GM23338 (cell line): ENCODE measurements around the gene ALDH1B1. TPM values are rescaled to one million over a fixed set of nuclear protein-coding genes. Genes with fewer than 3 reads are reported as not detected.

Experiments used
- ATAC-seq: fragments of 200-7000 bp; cut with Tn5 transposase; 3 replicates; pipeline ENCODE4 v1.9.1; 2020
- DNase-seq: peaks from one replicate; pipeline ENCODE4 v3.0.0-alpha.2; 2015; ENCODE audit warnings: low spot score
- H2AFZ ChIP-seq: fragments of 200-600 bp; sonication (generic); 2 replicates; pipeline ENCODE4 v1.8.0; 2016; ENCODE audit warnings: antibody characterized with exemption, mild to moderate bottlenecking, moderate library complexity
- H3F3A ChIP-seq: fragments of 200-600 bp; sonication (generic); replicated peaks from 2 replicates; pipeline ENCODE4 v1.8.0; 2017; ENCODE audit warnings: antibody characterized with exemption, mixed run types, low read depth
- H3K27ac ChIP-seq: fragments of 200-600 bp; sonication (generic); 2 replicates; pipeline ENCODE4 v1.6.1; 2016; ENCODE audit warnings: low read depth
- H3K27me3 ChIP-seq: fragments of 200-600 bp; sonication (generic); 2 replicates; pipeline ENCODE4 v1.8.0; 2016; ENCODE audit warnings: mild to moderate bottlenecking, mixed run types, moderate library complexity; ENCODE audit not compliant: insufficient read depth
- H3K36me3 ChIP-seq: fragments of 200-600 bp; sonication (generic); 2 replicates; pipeline ENCODE4 v1.8.0; 2016; ENCODE audit warnings: mild to moderate bottlenecking; ENCODE audit not compliant: insufficient read depth
- H3K4me1 ChIP-seq: fragments of 200-600 bp; sonication (generic); 2 replicates; pipeline ENCODE4 v1.8.0; 2016; ENCODE audit warnings: mild to moderate bottlenecking, moderate library complexity; ENCODE audit not compliant: insufficient read depth
- H3K4me2 ChIP-seq: fragments of 200-600 bp; sonication (generic); 2 replicates; pipeline ENCODE4 v1.7.1; 2017; ENCODE audit warnings: mixed run types
- H3K4me3 ChIP-seq: fragments of 200-600 bp; sonication (generic); 2 replicates; pipeline ENCODE4 v1.6.1; 2016; ENCODE audit warnings: mixed run types
- H3K79me2 ChIP-seq: fragments of 200-600 bp; sonication (generic); replicated peaks from 2 replicates; pipeline ENCODE4 v1.8.0; 2017; ENCODE audit warnings: mild to moderate bottlenecking; ENCODE audit not compliant: insufficient read depth
- H3K9me2 ChIP-seq: fragments of 200-600 bp; sonication (generic); 2 replicates; pipeline ENCODE4 v1.8.0; 2017; ENCODE audit not compliant: insufficient read depth
- H4K20me1 ChIP-seq: fragments of 200-600 bp; sonication (generic); replicated peaks from 2 replicates; pipeline ENCODE4 v1.8.0; 2017; ENCODE audit warnings: mild to moderate bottlenecking; ENCODE audit not compliant: insufficient read depth
- H3K27ac Mint-ChIP-seq: 2 replicates; pipeline ENCODE4 v1.8.0; 2020; ENCODE audit warnings: inconsistent platforms, mild to moderate bottlenecking, moderate library complexity, mixed read lengths
- H3K27me3 Mint-ChIP-seq: 3 replicates; pipeline ENCODE4 v1.8.0; 2022; ENCODE audit warnings: low read depth, mild to moderate bottlenecking, moderate library complexity, mixed read lengths, inconsistent platforms; ENCODE audit not compliant: insufficient read depth, poor library complexity
- H3K36me3 Mint-ChIP-seq: 3 replicates; pipeline ENCODE4 v1.8.0; 2021; ENCODE audit warnings: low read depth, mild to moderate bottlenecking, inconsistent platforms, moderate library complexity, mixed read lengths
- H3K4me1 Mint-ChIP-seq: 3 replicates; pipeline ENCODE4 v1.8.0; 2020; ENCODE audit warnings: mild to moderate bottlenecking, inconsistent platforms, mixed read lengths
- H3K4me3 Mint-ChIP-seq: 3 replicates; pipeline ENCODE4 v1.8.0; 2021; ENCODE audit warnings: moderate library complexity, mild to moderate bottlenecking, inconsistent platforms, mixed read lengths
- H3K9me3 Mint-ChIP-seq: 3 replicates; pipeline ENCODE4 v1.8.0; 2020; ENCODE audit warnings: moderate library complexity, mild to moderate bottlenecking, inconsistent platforms, mixed read lengths
- CREB1 ChIP-seq: fragments of 250-450 bp; sonication (Bioruptor Pico); IDR thresholded peaks from 2 replicates; pipeline ENCODE4 v1.5.0; 2020; ENCODE audit warnings: low read depth, mild to moderate bottlenecking, moderate library complexity
- EZH2phosphoT487 ChIP-seq: fragments of 200-600 bp; sonication (generic); IDR thresholded peaks from one replicate; pipeline ENCODE4 v1.8.1; 2018; ENCODE audit warnings: antibody characterized with exemption; ENCODE audit not compliant: unreplicated experiment
- JUNB ChIP-seq: IDR thresholded peaks from one replicate; pipeline ENCODE4 v1.6.1; 2016; ENCODE audit warnings: antibody characterized with exemption; ENCODE audit not compliant: unreplicated experiment
- STAT1 ChIP-seq: IDR thresholded peaks from one replicate; pipeline ENCODE4 v1.6.1; 2016; ENCODE audit warnings: antibody characterized with exemption; ENCODE audit not compliant: unreplicated experiment
- ZNF331 ChIP-seq: fragments of 250-450 bp; sonication (Bioruptor Pico); IDR thresholded peaks from 2 replicates; pipeline ENCODE4 v1.5.0; 2020; ENCODE audit warnings: low read depth, mild to moderate bottlenecking, moderate library complexity
- ZNF462 ChIP-seq: fragments of 250-450 bp; sonication (Bioruptor Pico); IDR thresholded peaks from 2 replicates; pipeline ENCODE4 v1.5.0; 2020; ENCODE audit warnings: mild to moderate bottlenecking, moderate library complexity
- polyA plus RNA-seq: library from polyadenylated mRNA; unstranded; fragments of >200 nt; fragmentation: Nextera tagmentation; extraction: Ambion mirVana; gene quantifications from 2 replicates; pipeline ENCODE4 v1.2.1, GENCODE V29; 2016
- total RNA-seq: library from RNA; depleted of rRNA; stranded (reverse); fragments of >200 nt; shearing (Covaris generic); gene quantifications from 2 replicates; pipeline ENCODE4 v1.2.3, GENCODE V29; 2014
- TF ChIP-seq, protein P1 (sequence below): IDR thresholded peaks from 2 replicates; pipeline ENCODE4 v1.6.1; 2016; ENCODE audit warnings: antibody characterized with exemption

Gene ALDH1B1
- total and polyA plus RNA-seq, 2 experiments from 2014 or later, result 37.5 to 74.8 TPM

GRCh38 chr9:38359689-38360385, 32.7 kb upstream of the ALDH1B1 start (continued):
- no peak for TF ChIP-seq ZNF462
- TF ChIP-seq EZH2phosphoT487, result no peak
- no peak for TF ChIP-seq STAT1
- TF ChIP-seq ZNF331 (CRISPR knock-in tag), result no peak
- no peak for TF ChIP-seq JUNB

DNA sequence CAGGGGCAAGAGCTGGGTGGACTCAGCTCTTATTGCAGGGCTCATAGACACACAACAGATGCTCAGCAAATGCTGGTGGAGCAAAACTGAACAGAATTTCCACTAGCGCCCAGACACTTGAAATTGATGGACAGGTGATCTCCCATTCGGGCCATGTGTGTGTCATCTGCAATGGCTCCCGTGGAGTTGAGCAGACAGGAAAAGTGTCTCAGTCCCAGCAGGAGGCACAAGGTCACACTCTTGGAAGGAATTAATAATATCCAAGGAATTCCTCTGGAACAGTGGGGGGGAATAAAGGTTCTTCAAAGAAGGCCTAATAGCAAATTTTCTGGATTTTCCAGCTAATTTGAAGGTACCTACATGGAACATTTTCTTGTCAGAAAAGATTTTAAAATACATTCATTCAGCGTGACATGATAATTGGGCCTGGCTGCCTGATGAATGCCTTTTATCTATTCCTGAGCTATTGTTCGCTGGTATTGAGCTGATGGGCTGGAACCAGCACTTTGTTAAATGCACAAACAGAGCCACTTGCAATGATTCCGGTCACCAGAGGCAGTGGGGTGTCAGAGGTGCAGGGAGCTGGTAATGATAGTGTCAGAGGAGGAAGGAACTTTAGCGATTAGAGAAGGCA, 31.5 kb upstream of the ALDH1B1 start:
- DNase-seq, result no peak
- Mint-ChIP-seq H3K27me3 (peaks cover 6% of the 10 kb centered on the region), H3K4me1 (peaks cover 2% of the 10 kb centered on the region; the same call in 2 of the 3 replicates), H3K9me3 (no peaks in the 10 kb centered on the region), H3K27ac (no peak overlapping the region), H3K4me3 (no peak overlapping the region), H3K36me3 (no peaks in the 10 kb centered on the region)
- Histone ChIP-seq H4K20me1 (no peaks in the 10 kb centered on the region), H2AFZ (no peak overlapping the region), H3K36me3 (no peaks in the 10 kb centered on the region), H3K4me1 (0 out of 2 replicates have a peak, but pooled peaks cover 7% of the 10 kb centered on the region), H3F3A (no peaks in the 10 kb centered on the region), H3K9me2 (no peaks in the 10 kb centered on the region), H3K27me3 (no peaks in the 10 kb centered on the region), H3K4me3 (no peak overlapping the region), H3K4me2 (no peak overlapping the region), H3K79me2 (no peaks in the 10 kb centered on the region), H3K27ac (no peak overlapping the region)
- no peak for ATAC-seq
- TF ChIP-seq ZNF462 (no peak), ZNF331 (CRISPR knock-in tag) (no peak), CREB1 (CRISPR knock-in tag) (no peak), STAT1 (no peak)
- TF ChIP-seq, protein P1, sequence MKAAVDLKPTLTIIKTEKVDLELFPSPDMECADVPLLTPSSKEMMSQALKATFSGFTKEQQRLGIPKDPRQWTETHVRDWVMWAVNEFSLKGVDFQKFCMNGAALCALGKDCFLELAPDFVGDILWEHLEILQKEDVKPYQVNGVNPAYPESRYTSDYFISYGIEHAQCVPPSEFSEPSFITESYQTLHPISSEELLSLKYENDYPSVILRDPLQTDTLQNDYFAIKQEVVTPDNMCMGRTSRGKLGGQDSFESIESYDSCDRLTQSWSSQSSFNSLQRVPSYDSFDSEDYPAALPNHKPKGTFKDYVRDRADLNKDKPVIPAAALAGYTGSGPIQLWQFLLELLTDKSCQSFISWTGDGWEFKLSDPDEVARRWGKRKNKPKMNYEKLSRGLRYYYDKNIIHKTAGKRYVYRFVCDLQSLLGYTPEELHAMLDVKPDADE, result no peak
